GM18526 (cell line): ENCODE results near the gene RGP1.

Experiments used
- POLR2A ChIP-seq: IDR thresholded peaks from 3 replicates; pipeline ENCODE4 v1.6.1; 2011; ENCODE audit not compliant: insufficient read length; ENCODE audit errors: extremely low read depth

RGP1 gene

DNA sequence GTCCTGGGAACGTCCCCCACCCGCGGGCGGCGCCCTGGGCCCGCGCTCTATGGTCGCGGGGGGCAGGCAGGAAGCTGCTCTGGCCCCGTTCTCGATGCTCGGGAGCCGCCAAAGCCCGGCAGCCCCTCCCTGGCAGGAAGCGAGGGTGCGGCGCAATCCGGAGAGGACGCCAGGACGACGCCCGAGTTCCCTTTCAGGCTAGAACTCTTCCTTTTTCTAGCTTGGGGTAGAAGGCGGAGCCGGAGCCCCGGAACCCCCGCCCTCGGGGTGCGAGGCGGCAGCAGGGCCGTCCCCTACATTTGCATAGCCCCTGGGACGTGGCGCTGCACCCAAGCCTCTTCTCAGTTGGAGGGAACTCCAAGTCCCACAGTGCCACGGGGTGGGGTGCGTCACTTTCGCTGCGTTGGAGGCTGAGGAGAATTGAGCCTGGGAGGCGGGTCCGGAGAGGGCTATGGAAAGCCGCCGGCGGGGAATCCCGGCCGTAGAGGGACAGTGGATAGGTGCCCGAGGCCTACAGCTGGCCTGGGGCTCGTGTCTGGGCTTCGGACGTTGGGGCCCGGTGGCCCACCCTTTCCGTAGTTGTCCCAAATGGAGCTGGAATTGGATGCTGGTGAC lies 16.8 kb upstream of the RGP1 start, which contains the start of the genes CREB3 and TLN1:
TSS of gene CREB3 (plus strand) at position 482 of the 615 bp plus-strand sequence. CDS start at position 589, 107 bp downstream.
TSS of gene TLN1 (minus strand) at position 11 of the 615 bp plus-strand sequence. CDS start 6,501 bp downstream, outside the sequence.
- TF ChIP-seq POLR2A = peak; percentile 88

DNA sequence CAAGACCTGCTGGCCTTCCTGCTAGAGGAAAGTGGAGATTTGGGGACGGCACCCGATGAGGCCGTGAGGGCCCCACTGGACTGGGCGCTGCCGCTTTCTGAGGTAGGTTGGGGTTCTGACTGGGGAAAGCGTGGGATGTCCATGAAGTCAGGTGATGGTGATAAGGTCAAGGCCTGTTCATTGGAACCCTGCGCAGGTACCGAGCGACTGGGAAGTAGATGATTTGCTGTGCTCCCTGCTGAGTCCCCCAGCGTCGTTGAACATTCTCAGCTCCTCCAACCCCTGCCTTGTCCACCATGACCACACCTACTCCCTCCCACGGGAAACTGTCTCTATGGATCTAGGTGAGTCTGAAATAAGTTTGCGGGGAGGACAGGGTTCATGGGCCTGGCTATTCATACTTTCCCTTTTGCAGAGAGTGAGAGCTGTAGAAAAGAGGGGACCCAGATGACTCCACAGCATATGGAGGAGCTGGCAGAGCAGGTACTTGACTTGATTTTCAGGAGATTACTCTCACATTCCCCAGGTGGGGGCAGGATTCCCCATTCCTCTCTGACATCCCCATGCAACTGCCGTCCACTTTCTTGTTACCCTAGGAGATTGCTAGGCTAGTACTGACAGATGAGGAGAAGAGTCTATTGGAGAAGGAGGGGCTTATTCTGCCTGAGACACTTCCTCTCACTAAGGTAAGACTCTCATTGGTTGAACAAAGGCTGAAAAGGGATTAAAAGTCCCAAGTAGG lies 16.1 kb upstream of the RGP1 start:
- TF ChIP-seq POLR2A = no peak

DNA sequence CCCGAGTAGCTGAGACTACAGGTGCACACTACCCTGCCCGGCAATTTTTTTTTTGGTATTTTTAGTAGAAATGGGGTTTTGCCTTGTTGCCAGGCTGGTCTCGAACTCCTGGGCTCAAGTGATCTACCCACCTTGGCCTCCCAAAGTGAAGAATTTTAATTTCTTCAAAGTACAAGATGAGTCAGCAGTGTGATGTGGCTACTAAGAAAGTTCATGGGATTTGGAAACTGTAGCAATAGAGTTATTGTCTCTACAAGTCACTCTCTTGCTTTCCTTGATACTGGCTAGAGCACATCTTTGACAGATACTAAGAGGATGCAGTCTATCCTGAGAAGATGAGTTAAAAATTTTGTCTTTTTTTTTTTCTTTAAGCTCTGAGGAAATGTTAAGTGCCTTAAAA lies 15.0 kb upstream of the RGP1 start:
- no peak for TF ChIP-seq POLR2A

DNA sequence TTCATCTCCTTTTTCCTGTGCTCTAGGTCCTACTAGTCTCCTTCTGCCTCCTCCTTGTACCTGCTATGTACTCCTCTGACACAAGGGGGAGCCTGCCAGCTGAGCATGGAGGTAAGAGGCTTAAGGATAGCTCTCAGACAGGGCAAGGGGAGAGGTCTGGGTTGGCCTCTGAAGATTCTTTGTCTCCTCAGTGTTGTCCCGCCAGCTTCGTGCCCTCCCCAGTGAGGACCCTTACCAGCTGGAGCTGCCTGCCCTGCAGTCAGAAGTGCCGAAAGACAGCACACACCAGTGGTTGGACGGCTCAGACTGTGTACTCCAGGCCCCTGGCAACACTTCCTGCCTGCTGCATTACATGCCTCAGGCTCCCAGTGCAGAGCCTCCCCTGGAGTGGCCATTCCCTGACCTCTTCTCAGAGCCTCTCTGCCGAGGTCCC lies 12.9 kb upstream of the RGP1 start:
- TF ChIP-seq POLR2A = no peak

DNA sequence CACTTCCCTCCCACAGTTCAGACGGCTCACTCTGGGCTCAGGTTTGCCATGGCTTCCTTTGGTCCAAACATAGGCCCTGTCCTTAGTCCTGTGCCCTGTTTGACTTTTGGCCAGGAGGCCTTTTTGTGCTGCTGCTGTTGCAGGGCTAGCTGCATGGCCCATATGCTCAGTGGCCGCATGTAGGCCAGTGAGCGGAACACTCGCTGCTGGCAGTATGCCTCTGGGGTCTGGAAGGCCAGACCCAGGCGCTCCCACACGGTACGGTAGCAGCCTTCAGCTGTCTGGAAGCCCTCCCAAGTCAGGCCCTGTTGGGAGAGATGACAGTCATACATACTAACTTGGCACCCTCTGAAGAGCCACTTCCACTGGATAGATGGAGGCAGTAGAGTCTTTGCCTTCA lies 11.9 kb upstream of the RGP1 start:
- TF ChIP-seq POLR2A = no peak

DNA sequence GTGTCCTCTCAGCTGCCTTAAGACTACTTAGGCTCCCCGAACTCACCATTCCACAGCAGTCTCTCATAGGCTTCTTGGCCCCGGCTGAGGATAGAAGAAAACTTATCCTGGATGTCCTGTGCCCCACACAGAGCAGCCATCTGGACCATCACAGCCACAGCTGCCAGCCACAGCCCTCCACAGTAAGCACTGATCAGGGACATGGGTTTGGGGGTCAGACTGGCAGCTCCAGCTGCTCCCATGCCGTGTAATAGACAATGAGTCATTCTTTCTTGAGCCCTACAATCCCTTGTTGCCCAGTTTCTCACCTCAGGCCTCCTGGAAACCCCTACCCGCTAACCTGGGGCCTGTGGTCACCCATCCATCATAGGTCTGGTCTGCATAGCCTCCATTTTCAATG lies 10.9 kb upstream of the RGP1 start:
- no peak for TF ChIP-seq POLR2A

DNA sequence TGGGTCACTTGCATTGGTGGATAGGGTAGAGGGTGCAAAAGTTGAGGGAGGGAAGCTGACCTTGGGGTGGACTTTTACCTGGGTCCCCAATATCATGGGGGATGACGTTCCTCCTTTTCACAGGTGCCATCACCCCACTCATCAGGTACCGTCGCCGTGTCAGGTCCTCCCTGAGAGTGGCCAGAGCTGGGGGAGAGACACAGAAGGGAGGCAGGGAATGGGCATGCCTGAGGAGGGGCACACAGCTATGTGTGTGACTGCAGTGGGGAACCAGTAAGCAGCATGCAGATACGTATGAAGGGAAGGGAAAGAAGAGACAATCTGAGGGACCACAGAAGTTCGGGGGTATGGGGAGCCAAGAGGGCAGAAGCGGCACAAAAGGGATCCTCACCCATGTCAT lies 10.2 kb upstream of the RGP1 start:
- no peak for TF ChIP-seq POLR2A

DNA sequence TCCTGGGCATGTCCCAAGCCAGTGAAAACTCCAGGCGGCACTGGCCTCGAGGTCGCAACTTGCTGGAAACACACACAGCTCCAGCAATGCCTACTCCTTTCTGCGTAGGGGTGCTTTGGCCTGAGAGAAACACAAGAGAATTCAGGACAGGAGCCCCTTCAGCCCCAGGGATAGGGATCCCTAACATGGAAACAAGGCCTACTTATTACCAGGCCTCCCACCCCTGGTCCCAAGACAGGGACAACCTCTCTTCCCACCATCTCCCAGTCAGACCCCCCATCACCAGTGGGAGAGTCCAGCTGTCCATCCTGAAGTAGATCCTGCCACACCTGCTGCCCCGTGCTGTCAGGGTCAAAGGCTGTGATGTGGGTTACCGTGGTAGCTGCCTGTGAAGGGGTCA lies 8.8 kb upstream of the RGP1 start:
- no peak for TF ChIP-seq POLR2A

DNA sequence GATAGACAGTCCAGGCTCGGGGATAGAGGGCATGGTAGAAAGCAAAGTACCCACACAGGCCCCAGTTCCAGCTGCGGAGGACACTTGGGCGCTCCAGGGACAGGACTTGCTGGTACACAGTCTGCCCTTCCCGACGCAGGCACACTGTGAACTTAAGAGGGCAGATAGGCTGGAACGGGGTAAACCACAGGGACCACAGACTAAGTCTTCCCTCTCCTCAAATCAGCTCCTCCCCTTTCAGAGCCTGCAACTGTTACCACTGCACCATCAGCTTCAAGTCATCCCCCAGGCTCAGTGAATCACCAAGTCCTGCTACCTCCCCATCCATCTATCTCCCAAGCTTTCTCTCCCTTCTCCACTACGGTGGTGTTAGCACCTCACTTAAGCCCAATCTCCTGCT lies 7.3 kb upstream of the RGP1 start:
- no peak for TF ChIP-seq POLR2A

DNA sequence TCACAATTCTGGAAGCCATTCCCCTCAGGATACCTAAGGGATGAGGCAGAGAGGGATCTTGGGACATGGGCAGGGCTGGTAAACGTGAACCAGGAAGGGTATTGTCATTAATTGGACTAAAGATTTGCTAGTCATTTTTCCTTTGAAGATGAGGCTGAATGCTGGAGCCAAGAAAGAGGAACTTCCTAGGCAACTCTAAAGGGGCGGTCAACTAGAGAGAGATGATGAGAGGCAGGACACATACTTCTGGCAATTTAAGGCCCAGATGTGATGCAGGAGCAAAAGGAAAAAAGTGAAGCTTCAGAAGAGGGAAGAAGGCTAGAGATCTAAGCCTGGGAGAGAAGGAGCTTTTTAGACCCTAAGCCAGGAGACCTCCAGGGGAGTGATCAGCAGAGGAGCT lies 5.6 kb upstream of the RGP1 start:
- TF ChIP-seq POLR2A = no peak

DNA sequence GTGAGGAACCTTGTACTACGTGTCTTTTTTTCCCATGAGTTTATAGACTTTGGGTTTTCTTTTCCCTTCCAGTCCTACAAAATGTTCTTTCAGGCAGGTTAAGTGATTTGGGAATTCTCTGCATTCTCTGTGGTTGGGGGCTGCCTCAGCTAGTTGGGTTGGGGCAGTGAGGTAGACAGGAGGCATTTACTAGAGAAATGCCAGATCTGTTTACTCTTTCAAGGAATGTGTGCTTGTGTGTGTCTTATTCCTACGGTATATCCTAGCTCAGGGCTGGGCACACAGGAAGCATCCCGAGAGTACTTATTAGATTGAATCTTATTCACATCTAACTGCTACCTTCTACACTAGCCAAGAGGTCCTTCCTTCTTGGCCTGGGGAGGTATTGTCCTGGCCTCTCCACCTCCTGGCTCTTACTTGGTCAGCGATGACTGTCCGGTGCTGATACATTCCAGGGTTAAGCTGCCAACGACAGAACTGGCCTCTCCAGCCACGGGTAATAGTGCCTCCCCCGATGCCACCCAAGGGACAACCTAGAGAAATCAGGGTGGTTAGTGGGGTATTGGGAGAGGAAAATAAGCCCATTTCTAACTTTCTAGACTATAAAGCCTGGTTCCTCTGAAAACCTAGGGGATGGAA lies 5.1 kb upstream of the RGP1 start:
- no peak for TF ChIP-seq POLR2A

DNA sequence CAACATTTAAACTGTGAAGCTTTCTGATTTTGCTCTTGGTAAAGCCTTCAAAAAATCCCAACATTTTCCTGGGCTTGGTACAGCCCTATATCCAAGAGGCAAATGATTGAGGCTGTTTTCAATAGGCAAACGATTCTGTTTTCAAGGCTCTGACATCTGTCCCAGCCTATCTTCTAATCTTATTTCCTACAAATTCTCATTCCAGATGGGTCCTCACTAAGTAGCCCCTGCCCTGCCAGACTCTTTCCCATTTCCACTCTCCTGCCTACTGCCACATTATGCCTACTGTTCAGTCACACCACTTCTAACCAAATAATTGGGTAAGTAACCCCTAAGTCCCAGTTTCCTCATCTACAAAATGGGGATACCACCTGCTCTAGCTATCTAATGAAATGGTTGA lies 3.5 kb upstream of the RGP1 start:
- no peak for TF ChIP-seq POLR2A

DNA sequence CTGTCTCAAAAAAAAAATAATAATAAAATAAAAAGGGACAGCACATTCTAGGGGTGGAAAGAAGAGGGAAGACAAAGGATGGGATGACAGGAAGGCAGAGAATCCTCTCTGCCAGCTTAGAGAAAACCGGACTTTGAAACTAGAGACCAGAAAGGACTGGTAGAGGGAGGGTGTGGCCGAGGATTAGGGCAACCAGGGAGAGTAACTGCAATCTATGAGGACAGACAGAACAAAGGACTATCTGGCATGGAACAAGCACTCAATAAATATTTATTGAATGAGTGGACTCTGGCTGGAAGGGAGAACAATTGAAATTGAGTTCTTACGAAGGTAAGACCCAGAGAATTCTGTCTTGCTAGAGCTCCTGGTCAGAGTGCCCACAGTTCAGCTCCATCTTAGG lies 2.5 kb upstream of the RGP1 start:
- no peak for TF ChIP-seq POLR2A

DNA sequence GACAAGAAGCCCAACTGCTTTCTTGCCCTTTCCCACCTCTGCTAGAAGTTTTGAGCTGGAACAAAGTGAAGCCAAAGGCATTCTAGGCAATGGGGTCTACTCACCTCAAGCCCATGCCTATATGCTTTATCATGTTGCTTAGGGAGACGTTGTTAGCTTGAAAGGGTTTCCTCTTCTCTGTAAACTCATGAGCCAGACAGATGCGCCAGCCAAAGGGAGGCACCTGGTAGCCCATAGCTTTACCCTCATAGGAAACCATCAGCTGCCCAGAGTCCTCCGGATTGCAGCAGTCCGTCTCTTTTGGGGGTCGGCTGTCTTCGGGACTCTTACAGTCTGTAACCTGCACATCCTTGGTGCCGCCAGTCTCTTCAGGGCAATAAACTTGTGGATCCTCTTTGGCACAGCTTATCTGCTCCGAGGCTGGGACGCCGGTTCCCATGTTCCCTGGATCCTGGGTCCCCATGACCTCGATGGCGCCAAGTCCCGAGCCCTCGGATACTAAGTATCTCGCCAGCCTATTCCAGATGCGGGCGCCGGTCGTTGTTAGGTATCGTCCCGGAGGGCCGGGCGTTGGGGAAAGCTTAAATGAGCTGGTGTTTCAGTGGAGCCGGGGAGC lies 737 bp upstream of the RGP1 start:
- TF ChIP-seq POLR2A = no peak

DNA sequence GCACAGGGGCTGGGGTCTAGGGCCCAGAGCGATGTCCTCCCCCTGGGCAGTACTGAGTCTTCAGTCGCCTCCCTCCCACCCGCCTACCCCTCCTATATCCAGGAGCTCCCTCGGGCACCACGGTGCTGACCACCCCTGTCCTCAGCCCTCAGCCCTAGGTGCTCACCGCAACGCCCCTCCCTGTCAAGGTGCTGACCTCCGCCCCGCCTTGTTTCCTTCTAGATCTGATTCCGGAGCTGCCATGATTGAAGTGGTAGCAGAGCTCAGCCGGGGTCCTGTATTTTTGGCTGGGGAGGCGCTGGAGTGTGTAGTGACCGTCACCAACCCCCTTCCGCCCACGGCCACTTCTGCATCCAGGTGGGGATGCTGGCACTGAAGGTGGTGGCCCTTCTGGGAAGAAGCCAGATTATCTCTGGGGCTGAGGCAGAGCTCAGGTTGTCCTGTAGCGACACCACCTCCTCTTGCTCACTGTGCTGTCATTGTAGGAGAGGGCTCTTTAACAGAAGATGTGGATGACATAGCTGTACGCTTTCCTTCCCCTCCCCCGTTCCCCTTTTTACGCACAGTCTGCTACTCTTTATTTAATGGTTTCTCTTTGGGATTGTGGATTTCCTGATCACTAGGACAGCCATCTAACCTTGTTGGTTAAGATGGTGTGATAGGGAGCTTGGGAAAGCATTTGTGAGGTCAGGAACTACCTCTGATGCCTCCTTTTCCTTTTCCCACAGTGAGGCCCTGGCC lies 598 bp downstream of the RGP1 start:
- TF ChIP-seq POLR2A = no peak
